Measurements from ENCODE around the gene DNAJC8.

DNAJC8 gene

GRCh38 chr1:28170001-28170596, 62.7 kb downstream of the DNAJC8 start:
- no peak for DNase-seq

DNA sequence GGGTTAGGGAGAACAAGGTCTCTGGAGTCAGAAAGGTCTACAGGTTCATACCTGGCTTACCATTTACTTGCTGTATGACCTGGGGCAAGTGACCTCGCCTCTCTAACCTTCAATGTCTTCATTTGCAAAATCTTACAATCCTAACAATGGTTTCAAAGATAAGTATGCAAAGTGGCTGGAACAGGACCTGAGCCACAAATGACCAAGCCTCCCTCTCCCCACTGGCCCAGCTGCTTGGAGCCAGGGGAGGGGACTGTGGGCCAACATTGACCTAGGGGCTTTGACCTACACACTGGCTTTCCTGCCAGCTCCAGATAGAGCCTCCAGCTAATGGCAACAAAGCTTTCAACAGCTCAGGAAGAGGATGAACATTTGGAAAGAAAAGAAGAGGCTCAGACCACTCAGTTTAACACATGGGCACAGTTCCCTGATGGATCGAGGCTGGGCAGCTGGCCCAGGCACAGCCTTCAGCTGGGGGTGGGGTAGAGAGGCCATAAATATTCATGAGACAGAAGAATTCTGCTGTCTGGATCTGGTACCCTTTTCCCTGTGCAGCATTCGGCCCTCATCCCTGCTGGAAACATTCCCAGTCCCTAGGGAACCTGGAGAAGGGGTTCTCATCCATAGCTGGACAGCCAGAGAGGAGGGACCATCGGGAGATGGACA, 69.2 kb downstream of the DNAJC8 start:
- DNase-seq, result peak; percentile 31

GRCh38 chr1:28162151-28162550, 70.7 kb downstream of the DNAJC8 start:
- DNase-seq, result no peak

- no peak for DNase-seq
These were observed 71.1 kb downstream of the DNAJC8 start for GRCh38 chr1:28161751-28162150.

GRCh38 chr1:28160782-28161266, 72.0 kb downstream of the DNAJC8 start:
- DNase-seq, result no peak

DNA sequence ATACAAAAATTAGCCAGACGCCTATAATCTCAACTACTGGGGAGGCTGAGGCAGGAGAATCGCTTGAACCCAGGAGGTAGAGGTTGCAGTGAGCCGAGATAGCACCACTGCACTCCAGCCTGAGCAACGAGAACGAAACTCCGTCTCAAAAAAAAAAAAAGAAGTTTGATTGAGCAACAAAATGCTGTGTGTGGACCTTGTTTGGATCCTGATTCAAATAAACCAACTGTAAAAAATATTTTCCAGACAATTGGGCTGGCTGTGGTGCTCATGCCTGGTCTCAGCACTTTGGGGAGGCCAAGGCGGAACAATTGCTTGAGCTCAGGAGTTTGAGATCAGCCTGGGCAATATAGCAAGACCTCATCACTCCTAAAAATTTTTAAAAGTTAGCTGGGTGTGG, 73.1 kb downstream of the DNAJC8 start:
- DNase-seq, result no peak

- no peak for DNase-seq
These were observed 73.6 kb downstream of the DNAJC8 start for GRCh38 chr1:28159243-28159642.

- DNase-seq, result no peak
These were observed 74.9 kb downstream of the DNAJC8 start for GRCh38 chr1:28157894-28158293.

DNA sequence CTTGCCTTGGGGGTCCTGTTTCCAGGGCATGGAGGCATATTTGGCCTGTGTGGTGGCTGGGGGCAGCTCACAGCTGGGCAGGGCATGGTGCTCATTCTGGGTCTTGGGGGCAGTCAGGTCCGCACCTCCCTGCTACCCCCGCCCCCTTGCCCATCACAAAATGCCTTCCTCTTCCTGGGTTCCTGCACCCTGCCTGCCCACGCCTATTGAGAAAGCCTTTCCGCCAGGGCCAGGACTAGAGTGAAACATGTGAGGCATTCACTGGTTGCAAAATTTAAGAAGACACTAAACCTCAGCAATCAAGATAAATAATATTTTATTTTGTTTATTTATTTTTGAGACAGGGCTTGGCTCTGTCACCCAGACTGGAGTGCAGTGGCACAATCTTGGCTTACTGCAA, 76.0 kb downstream of the DNAJC8 start:
- DNase-seq, result no peak

GRCh38 chr1:28155628-28156027, 77.2 kb downstream of the DNAJC8 start:
- DNase-seq, result no peak

DNA sequence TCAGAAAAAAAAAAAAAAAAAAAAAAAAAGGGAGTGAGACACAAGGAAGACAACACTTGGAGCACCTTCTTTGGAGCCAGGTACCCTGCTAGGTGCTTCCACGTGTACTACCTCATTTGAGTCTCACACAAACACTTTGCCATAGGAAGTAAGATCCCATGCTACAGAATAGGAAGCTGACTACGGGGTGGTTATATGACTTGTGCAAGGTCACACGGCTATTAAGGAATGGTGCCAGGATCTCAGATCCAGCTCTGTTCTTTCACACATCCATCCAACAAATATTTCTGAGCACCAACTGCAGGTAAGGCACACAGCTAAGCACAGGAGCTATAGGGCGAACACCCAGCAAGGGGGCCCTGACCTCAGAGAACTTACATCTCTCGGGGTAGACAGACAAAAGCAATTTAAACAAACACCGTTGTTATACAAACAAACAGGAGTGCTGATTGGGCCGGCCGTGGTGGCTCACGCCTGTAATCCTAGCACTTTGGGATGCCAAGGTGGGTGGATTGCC, 78.7 kb downstream of the DNAJC8 start:
- no peak for DNase-seq
